ENCODE data around the gene DUSP28. TPM values are rescaled to one million over a fixed set of nuclear protein-coding genes. Genes with fewer than 3 reads are reported as not detected.

DUSP28 gene
- total and polyA plus RNA-seq, 10 of the 15 experiments (the other 5 are each of a cell fraction or from before 2014, with no cell fraction given) = 2.5 to 12.5 (median 6.4) TPM

DNA sequence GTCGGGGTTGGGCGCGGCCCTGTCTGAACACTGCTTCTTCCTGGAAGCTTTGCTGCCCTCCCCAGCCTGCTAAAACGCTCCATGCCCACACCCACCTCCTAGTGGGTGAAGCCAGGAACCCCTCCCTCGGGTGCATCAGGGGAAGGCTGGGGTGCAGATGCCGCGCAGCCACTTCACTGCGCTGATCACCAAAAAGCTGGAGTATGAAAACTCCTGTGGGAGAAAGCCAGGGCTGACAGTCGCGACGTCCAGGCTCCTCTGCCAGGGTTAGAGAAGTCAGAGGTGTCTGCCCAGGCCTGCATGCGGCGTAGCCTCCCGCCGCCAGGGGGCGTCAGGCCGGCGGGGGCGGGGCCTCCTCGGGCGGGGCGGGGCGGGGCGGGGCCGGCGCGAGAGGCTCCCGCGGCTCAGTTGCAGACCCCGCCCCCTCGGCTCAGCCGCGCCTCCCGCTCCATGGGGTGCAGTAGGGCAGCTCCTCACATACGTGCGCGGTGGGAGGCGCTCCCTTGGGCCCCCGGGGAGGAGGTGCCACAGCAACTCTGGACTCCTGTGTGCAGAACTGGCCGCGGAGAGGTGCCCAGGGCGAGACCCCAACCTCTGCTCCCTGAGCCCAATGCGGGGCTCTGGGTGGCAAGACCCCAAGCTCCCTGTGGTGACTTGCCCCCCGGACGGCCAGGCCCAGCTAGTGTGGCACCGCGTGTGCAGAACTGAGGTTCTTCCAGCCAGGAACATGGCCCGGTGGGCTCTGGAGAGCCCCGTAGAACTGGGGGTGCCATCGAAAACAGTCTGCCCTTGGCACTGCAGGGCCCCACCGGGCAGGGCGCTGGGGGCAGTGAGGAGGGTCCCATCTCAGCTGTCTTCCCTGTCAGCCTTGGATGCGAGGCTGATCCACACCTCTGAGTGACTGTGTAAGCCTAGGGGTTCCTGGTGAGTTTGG lies 6.3 kb downstream of the DUSP28 start (continued):
- TF ChIP-seq ZNF384 (IDR thresholded peaks at IDR 0.05; ENCODE audit: borderline replicate concordance, low read depth, low read length) = no peak
- TF ChIP-seq, protein P1, sequence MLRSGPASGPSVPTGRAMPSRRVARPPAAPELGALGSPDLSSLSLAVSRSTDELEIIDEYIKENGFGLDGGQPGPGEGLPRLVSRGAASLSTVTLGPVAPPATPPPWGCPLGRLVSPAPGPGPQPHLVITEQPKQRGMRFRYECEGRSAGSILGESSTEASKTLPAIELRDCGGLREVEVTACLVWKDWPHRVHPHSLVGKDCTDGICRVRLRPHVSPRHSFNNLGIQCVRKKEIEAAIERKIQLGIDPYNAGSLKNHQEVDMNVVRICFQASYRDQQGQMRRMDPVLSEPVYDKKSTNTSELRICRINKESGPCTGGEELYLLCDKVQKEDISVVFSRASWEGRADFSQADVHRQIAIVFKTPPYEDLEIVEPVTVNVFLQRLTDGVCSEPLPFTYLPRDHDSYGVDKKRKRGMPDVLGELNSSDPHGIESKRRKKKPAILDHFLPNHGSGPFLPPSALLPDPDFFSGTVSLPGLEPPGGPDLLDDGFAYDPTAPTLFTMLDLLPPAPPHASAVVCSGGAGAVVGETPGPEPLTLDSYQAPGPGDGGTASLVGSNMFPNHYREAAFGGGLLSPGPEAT (IDR thresholded peaks at IDR 0.05; ENCODE audit: low read depth) = no peak
- TF ChIP-seq, protein P2, sequence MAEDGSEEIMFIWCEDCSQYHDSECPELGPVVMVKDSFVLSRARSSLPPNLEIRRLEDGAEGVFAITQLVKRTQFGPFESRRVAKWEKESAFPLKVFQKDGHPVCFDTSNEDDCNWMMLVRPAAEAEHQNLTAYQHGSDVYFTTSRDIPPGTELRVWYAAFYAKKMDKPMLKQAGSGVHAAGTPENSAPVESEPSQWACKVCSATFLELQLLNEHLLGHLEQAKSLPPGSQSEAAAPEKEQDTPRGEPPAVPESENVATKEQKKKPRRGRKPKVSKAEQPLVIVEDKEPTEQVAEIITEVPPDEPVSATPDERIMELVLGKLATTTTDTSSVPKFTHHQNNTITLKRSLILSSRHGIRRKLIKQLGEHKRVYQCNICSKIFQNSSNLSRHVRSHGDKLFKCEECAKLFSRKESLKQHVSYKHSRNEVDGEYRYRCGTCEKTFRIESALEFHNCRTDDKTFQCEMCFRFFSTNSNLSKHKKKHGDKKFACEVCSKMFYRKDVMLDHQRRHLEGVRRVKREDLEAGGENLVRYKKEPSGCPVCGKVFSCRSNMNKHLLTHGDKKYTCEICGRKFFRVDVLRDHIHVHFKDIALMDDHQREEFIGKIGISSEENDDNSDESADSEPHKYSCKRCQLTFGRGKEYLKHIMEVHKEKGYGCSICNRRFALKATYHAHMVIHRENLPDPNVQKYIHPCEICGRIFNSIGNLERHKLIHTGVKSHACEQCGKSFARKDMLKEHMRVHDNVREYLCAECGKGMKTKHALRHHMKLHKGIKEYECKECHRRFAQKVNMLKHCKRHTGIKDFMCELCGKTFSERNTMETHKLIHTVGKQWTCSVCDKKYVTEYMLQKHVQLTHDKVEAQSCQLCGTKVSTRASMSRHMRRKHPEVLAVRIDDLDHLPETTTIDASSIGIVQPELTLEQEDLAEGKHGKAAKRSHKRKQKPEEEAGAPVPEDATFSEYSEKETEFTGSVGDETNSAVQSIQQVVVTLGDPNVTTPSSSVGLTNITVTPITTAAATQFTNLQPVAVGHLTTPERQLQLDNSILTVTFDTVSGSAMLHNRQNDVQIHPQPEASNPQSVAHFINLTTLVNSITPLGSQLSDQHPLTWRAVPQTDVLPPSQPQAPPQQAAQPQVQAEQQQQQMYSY (CRISPR knock-in tag; IDR thresholded peaks at IDR 0.05) = no peak
- peak; percentile 22; the same call in 1 of the 2 replicates for TF ChIP-seq RAD21 (IDR thresholded peaks at IDR 0.05; ENCODE audit: insufficient read depth, low read depth, low read length)
- TF ChIP-seq, protein P3, sequence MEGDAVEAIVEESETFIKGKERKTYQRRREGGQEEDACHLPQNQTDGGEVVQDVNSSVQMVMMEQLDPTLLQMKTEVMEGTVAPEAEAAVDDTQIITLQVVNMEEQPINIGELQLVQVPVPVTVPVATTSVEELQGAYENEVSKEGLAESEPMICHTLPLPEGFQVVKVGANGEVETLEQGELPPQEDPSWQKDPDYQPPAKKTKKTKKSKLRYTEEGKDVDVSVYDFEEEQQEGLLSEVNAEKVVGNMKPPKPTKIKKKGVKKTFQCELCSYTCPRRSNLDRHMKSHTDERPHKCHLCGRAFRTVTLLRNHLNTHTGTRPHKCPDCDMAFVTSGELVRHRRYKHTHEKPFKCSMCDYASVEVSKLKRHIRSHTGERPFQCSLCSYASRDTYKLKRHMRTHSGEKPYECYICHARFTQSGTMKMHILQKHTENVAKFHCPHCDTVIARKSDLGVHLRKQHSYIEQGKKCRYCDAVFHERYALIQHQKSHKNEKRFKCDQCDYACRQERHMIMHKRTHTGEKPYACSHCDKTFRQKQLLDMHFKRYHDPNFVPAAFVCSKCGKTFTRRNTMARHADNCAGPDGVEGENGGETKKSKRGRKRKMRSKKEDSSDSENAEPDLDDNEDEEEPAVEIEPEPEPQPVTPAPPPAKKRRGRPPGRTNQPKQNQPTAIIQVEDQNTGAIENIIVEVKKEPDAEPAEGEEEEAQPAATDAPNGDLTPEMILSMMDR (IDR thresholded peaks at IDR 0.05 in 2 of 3, conservative IDR thresholded peaks at IDR 0.05 in 1 of 3; ENCODE audit: control insufficient read depth in 2 of 3, extremely low read depth in 1 of 3, insufficient read depth in 1 of 3, low read depth in 3 of 3, low read length in 3 of 3) = peak; percentile 57 to 85 (median 57)
- TF ChIP-seq TBL1XR1 (IDR thresholded peaks at IDR 0.05; ENCODE audit: low read depth, low read length) = no peak
- TF ChIP-seq TCF12 (IDR thresholded peaks at IDR 0.05; ENCODE audit: low read depth, low read length) = no peak
- TF ChIP-seq BHLHE40 (IDR thresholded peaks at IDR 0.05; ENCODE audit: borderline replicate concordance in 1 of 2, low read depth in 2 of 2, low read length in 1 of 2) = peak in 1 of 2 experiments; percentile 61; a peak in 1 of 4 replicates
- TF ChIP-seq, protein P4, sequence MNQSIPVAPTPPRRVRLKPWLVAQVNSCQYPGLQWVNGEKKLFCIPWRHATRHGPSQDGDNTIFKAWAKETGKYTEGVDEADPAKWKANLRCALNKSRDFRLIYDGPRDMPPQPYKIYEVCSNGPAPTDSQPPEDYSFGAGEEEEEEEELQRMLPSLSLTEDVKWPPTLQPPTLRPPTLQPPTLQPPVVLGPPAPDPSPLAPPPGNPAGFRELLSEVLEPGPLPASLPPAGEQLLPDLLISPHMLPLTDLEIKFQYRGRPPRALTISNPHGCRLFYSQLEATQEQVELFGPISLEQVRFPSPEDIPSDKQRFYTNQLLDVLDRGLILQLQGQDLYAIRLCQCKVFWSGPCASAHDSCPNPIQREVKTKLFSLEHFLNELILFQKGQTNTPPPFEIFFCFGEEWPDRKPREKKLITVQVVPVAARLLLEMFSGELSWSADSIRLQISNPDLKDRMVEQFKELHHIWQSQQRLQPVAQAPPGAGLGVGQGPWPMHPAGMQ (IDR thresholded peaks at IDR 0.05; ENCODE audit: borderline replicate concordance) = no peak
- TF ChIP-seq, protein P5, sequence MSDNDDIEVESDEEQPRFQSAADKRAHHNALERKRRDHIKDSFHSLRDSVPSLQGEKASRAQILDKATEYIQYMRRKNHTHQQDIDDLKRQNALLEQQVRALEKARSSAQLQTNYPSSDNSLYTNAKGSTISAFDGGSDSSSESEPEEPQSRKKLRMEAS (IDR thresholded peaks at IDR 0.05; ENCODE audit: low read depth, low read length) = 0 out of 2 replicates have a peak, but pooled peaks have one; percentile 5
- no peak for TF ChIP-seq BRCA1 (IDR thresholded peaks at IDR 0.05; ENCODE audit: low read depth, low read length)
- TF ChIP-seq IKZF2 (IDR thresholded peaks at IDR 0.05) = no peak
- no peak for TF ChIP-seq HCFC1 (IDR thresholded peaks at IDR 0.05; ENCODE audit: low read length)
- TF ChIP-seq, protein P6, sequence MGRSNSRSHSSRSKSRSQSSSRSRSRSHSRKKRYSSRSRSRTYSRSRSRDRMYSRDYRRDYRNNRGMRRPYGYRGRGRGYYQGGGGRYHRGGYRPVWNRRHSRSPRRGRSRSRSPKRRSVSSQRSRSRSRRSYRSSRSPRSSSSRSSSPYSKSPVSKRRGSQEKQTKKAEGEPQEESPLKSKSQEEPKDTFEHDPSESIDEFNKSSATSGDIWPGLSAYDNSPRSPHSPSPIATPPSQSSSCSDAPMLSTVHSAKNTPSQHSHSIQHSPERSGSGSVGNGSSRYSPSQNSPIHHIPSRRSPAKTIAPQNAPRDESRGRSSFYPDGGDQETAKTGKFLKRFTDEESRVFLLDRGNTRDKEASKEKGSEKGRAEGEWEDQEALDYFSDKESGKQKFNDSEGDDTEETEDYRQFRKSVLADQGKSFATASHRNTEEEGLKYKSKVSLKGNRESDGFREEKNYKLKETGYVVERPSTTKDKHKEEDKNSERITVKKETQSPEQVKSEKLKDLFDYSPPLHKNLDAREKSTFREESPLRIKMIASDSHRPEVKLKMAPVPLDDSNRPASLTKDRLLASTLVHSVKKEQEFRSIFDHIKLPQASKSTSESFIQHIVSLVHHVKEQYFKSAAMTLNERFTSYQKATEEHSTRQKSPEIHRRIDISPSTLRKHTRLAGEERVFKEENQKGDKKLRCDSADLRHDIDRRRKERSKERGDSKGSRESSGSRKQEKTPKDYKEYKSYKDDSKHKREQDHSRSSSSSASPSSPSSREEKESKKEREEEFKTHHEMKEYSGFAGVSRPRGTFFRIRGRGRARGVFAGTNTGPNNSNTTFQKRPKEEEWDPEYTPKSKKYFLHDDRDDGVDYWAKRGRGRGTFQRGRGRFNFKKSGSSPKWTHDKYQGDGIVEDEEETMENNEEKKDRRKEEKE (IDR thresholded peaks at IDR 0.05) = no peak
- no peak for TF ChIP-seq DPF2 (IDR thresholded peaks at IDR 0.05)
